ENCODE measurements around the gene SASH1.

Gene SASH1

GRCh38 chr6:148441454-148441911, 98.8 kb downstream of the SASH1 start:
- H3K27me3 ChIP-seq (ENCODE audit: insufficient read depth, low read length), result no peaks in the 10 kb centered on the region
- no peaks in the 10 kb centered on the region for H3F3A ChIP-seq (ENCODE audit: insufficient read depth, low read length)
- no peak overlapping the region for H3K27ac ChIP-seq (ENCODE audit: low read depth, low read length, poor library complexity, severe bottlenecking)
- TF ChIP-seq, protein P1, sequence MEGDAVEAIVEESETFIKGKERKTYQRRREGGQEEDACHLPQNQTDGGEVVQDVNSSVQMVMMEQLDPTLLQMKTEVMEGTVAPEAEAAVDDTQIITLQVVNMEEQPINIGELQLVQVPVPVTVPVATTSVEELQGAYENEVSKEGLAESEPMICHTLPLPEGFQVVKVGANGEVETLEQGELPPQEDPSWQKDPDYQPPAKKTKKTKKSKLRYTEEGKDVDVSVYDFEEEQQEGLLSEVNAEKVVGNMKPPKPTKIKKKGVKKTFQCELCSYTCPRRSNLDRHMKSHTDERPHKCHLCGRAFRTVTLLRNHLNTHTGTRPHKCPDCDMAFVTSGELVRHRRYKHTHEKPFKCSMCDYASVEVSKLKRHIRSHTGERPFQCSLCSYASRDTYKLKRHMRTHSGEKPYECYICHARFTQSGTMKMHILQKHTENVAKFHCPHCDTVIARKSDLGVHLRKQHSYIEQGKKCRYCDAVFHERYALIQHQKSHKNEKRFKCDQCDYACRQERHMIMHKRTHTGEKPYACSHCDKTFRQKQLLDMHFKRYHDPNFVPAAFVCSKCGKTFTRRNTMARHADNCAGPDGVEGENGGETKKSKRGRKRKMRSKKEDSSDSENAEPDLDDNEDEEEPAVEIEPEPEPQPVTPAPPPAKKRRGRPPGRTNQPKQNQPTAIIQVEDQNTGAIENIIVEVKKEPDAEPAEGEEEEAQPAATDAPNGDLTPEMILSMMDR (IDR thresholded peaks at IDR 0.05; ENCODE audit: low read length), result no peak
- no peak for TF ChIP-seq EZH2 (IDR thresholded peaks at IDR 0.05; ENCODE audit: borderline replicate concordance, low read length)
- H3K4me2 ChIP-seq (ENCODE audit: low read length), result no peak overlapping the region
- no peak overlapping the region for H2AFZ ChIP-seq (ENCODE audit: low read length)
- H3K9ac ChIP-seq (ENCODE audit: low read length), result no peak overlapping the region
- no peaks in the 10 kb centered on the region for H3K9me3 ChIP-seq (ENCODE audit: low read length)
- H3K9me2 ChIP-seq (ENCODE audit: low read depth, low read length), result no peaks in the 10 kb centered on the region
- H3K36me3 ChIP-seq (ENCODE audit: insufficient read depth, low read length), result no peaks in the 10 kb centered on the region
- H3K79me2 ChIP-seq (ENCODE audit: insufficient read depth, low read length), result no peaks in the 10 kb centered on the region
- H3K4me3 ChIP-seq (ENCODE audit: low read depth, low read length, poor library complexity, severe bottlenecking), result no peak overlapping the region
- no peaks in the 10 kb centered on the region for H3K4me1 ChIP-seq (ENCODE audit: insufficient read depth, low read length, severe bottlenecking)
- H4K20me1 ChIP-seq (ENCODE audit: insufficient read depth, low read length), result no peaks in the 10 kb centered on the region

GRCh38 chr6:148443798-148444560, 101.3 kb downstream of the SASH1 start:
- no peak overlapping the region for H3K27ac ChIP-seq (ENCODE audit: low read depth, low read length, poor library complexity, severe bottlenecking)
- H3K4me2 ChIP-seq (ENCODE audit: low read length), result no peak overlapping the region
- H4K20me1 ChIP-seq (ENCODE audit: insufficient read depth, low read length), result no peaks in the 10 kb centered on the region

GRCh38 chr6:148445116-148445515, 102.5 kb downstream of the SASH1 start:
- TF ChIP-seq, protein P1 (IDR thresholded peaks at IDR 0.05; ENCODE audit: low read length), result no peak
- Histone ChIP-seq H3K9me2 (ENCODE audit: low read depth, low read length) (no peaks in the 10 kb centered on the region), H3K9me3 (ENCODE audit: low read length) (no peaks in the 10 kb centered on the region), H3K4me2 (ENCODE audit: low read length) (no peak overlapping the region), H2AFZ (ENCODE audit: low read length) (no peak overlapping the region), H3K4me1 (ENCODE audit: insufficient read depth, low read length, severe bottlenecking) (no peaks in the 10 kb centered on the region), H3K9ac (ENCODE audit: low read length) (no peak overlapping the region), H3K4me3 (ENCODE audit: low read depth, low read length, poor library complexity, severe bottlenecking) (no peak overlapping the region), H4K20me1 (ENCODE audit: insufficient read depth, low read length) (no peaks in the 10 kb centered on the region), H3K79me2 (ENCODE audit: insufficient read depth, low read length) (no peaks in the 10 kb centered on the region), H3K27me3 (ENCODE audit: insufficient read depth, low read length) (no peaks in the 10 kb centered on the region), H3K27ac (ENCODE audit: low read depth, low read length, poor library complexity, severe bottlenecking) (no peak overlapping the region), H3F3A (ENCODE audit: insufficient read depth, low read length) (no peaks in the 10 kb centered on the region), H3K36me3 (ENCODE audit: insufficient read depth, low read length) (no peaks in the 10 kb centered on the region)

More at GRCh38 chr6:148443798-148444560, 101.3 kb downstream of the SASH1 start:
- no peak for TF ChIP-seq EZH2 (IDR thresholded peaks at IDR 0.05; ENCODE audit: borderline replicate concordance, low read length)
- TF ChIP-seq, protein P1 (IDR thresholded peaks at IDR 0.05; ENCODE audit: low read length), result no peak
- H2AFZ ChIP-seq (ENCODE audit: low read length), result no peak overlapping the region
- H3F3A ChIP-seq (ENCODE audit: insufficient read depth, low read length), result no peaks in the 10 kb centered on the region
- H3K4me1 ChIP-seq (ENCODE audit: insufficient read depth, low read length, severe bottlenecking), result no peaks in the 10 kb centered on the region
- H3K9ac ChIP-seq (ENCODE audit: low read length), result no peak overlapping the region
- H3K4me3 ChIP-seq (ENCODE audit: low read depth, low read length, poor library complexity, severe bottlenecking), result no peak overlapping the region
- no peaks in the 10 kb centered on the region for H3K9me2 ChIP-seq (ENCODE audit: low read depth, low read length)
- H3K79me2 ChIP-seq (ENCODE audit: insufficient read depth, low read length), result no peaks in the 10 kb centered on the region
- no peaks in the 10 kb centered on the region for H3K36me3 ChIP-seq (ENCODE audit: insufficient read depth, low read length)
- H3K27me3 ChIP-seq (ENCODE audit: insufficient read depth, low read length), result no peaks in the 10 kb centered on the region
- no peaks in the 10 kb centered on the region for H3K9me3 ChIP-seq (ENCODE audit: low read length)
